ENCODE measurements around the gene AGAP2.

Gene AGAP2

DNA sequence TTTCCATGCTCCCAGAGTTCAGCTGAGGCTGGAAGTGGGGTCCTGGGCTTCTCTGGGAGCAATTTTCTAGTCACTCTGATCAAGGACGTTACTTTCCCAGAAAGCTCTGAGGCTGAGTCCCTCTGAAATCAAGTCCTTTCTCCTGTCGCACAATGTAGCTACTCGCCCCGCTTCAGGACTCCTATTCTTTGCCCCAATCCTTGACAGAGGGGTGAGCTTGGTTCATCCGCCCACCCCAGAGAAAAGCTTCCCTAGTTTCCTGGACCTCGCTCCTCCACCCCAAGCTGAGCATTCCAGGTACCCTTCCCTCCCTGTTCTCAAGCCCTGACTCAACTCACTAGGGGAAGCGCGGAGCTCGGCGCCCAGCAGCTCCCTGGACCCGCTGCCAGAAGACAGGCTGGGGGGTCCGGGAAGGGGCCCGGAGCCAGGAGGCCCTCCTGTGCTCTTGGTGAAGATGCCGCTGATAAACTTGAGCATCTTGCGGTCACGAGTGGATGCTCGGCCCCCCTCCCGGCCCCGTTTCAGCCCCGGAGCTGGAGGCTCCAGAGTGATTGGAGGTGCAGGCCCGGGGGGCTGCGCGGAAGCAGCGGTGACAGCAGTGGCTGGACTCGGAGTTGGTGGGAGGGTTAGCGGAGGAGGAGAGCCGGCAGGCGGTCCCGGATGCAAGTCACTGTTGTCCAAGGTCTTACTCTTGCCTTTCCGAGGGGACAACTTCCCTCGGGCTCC, 1.6 kb downstream of the AGAP2 start:
- no peak for DNase-seq (ENCODE audit: low read depth)

DNA sequence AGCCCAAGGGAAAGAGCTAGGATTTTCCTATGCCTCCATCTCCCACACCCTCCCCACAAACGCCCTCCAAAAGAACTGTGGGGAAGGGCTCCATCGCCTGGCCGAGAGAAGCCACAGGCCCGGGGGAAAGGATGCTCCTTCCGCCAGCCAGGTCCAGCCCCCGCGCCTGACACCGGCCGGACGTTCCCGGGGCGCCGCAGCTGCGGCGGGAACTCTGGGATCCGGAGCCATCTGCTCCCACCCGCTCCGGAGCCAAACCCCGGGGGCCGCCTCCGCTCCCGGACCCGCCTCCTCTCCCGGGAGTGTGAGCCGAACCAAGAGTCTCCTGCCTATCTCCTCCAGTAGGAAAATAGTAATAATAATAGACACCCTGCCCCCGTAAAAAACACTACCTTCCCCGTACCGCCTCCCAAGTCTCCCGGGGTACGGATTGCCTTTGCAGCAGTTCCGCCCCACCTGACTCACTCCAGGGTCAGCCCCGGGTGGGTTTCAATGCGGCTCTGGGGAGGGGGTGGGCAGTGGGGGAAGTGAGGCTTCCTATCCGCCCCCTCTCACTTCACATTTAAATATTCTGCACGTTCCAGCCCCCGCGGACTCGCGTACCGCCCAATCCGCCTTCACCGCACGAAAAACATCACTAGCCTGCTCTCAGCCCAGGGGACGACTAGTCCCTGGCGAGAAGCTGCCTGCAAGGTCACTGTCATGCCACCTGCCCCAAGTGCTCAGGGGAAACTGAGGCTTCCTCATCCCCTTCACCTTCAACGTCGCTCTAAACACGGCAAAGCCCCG, 2.4 kb downstream of the AGAP2 start:
- DNase-seq (ENCODE audit: low read depth) = no peak

DNA sequence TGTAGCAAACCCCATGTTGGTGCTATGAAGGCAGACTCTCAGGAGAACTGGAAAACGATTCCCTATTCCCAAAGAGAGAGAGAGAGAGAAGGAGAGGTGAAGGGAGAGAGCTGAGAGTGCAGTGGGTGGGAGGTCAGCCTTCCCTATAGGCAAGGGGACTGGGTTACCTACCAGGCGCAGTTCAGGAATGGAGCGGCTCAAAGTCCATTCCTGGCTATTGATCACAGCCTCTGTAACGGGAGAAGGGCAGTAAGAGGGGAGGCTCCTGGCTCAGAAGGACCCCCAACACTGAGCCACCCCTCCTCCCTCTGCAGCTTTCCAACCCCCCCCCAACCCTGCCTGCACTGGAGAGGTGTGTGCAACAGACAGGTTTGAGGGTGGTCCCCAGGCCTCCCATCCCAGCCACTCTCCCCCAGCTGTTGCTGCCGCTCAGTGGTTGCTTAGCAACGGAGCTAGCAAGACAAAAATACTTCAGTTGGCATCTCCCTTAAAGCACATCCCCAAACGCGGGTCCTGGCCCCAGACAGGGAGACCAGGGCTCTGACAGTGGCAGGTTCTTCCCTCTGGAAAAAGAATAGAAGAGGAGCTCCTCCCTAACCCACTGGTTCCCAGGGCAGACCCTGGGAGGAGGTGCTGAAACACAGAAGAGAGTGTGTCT, 3.2 kb downstream of the AGAP2 start:
- DNase-seq (ENCODE audit: low read depth) = no peak

DNA sequence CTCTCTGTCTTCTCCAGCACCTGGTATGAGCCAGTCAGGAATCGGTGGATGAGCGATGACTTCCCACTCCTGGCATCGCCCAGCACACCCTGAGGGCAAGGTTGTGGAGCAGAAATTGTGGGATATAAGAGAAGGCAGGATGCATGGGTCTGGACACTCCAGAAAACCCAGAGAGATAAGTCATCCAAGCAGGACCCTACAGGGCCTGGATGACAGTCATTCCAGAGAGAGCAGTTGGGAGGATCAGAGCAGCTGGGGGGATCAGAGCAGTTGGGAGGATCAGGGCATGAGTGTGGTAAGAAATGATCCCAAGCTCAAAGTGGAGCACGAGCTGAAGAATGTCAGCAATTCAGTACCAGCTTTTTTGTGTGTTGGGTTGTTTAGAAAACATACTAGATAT, 4.0 kb downstream of the AGAP2 start:
- no peak for DNase-seq (ENCODE audit: low read depth)

DNA sequence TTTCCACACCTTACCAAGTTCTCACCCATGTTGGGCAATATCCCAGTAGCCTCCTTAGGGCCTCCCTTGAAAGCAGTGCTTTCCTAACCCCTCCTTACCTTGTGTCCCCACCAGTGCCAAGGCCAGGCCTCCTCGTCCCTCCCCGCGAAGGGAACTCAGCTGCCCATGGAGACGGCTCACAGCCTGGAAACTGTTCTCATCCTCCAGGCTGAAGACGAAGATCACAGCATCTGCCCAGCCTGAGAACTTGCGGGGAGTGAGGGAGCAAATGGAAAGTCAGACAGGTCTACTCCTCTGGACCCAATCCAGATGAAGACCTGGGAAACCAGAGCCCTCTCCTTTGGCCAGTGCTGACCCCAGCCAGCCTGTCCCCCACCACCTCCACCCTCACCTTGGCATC, 4.6 kb downstream of the AGAP2 start:
- DNase-seq (ENCODE audit: low read depth) = no peak

DNA sequence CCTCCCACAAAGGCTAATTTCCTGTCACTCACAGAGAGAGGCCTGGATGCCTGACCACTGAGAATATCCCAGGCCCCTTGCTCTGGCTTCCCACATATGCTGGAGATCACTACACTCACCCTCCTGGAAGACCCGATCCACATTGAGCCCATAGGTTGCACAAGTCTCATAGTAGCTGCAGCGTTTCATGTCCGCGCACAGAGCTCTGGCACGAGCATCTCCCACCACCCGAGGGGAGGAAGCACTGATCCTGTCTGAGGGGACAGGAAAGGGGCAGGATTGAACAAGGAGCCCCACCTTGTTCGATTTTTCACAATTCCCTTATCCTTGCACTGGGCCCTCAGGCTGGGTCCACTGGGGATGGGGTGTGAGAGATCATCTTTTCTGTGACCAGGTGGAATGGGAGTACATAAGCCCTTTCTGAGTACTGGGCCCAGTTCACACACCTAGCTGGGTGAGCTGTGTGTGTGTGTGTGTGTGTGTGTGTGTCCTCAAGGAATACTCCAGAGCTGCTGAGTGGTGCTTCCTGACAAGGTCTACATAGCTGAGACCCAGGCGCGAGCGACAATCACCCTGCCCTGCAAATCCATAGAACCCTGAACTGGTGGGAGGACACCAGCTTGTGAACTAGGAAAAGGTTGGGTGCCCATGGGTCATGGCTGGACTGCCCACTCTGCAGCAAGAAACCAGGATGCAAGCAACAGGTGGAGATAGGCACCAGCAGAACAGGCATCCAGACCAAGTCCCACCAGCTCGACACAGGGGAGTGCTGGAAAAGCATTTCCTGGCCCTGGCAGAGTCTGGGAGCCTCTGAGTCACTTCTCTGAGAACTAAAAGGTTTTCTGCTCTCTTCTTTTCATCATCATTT, 5.6 kb downstream of the AGAP2 start:
- no peak for DNase-seq (ENCODE audit: low read depth)

DNA sequence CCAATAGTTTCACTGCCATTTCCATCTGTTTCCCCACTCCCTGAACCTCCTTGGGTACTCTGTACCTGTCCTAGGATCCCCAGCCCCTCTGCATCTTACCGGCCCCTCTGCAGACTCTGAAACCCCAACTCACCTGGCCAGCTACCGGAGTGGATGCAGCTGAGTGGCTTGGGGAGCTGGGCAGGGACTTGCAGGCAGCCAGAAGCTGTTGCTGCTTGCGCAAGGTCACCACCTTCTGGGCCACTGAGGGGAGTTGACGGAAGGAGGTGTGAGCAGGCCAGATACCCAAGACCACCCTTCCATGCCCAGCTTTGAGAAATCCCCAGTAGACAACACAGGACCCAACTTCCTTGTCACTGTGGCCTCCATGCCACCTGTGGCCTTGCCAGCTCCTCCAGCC, 6.3 kb downstream of the AGAP2 start:
- no peak for DNase-seq (ENCODE audit: low read depth)

DNA sequence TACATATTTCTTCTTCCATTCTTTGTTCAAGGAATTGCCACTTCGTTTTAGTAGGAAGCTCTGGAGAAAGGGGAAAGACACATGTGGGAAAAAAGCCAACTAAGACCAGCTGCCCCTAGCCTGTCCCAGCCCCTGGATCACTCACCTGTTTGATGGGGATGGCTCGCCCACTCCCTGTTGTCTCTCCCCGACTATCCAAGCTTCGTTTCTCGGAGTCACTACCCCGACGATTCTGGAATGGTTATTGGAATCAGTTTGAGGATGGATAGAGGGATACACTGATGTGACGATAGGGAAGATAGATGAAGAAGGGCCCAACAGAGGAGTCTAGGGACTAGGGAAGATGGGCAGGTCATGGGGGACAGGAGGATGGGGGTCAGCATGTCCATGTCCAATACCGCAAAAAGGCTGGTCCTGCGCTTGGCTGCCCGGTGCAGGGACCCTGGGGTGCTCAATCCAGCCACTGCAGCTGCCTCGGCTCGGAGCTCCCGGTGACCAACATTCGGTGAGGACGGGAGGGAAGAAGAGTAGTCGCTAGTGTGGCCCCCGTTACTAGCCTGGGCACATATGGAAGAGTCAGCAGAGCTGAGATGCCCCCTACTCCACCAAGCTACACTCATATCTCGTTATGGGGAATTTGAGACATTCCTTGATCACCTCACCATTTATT, 7.0 kb downstream of the AGAP2 start:
- no peak for DNase-seq (ENCODE audit: low read depth)

DNA sequence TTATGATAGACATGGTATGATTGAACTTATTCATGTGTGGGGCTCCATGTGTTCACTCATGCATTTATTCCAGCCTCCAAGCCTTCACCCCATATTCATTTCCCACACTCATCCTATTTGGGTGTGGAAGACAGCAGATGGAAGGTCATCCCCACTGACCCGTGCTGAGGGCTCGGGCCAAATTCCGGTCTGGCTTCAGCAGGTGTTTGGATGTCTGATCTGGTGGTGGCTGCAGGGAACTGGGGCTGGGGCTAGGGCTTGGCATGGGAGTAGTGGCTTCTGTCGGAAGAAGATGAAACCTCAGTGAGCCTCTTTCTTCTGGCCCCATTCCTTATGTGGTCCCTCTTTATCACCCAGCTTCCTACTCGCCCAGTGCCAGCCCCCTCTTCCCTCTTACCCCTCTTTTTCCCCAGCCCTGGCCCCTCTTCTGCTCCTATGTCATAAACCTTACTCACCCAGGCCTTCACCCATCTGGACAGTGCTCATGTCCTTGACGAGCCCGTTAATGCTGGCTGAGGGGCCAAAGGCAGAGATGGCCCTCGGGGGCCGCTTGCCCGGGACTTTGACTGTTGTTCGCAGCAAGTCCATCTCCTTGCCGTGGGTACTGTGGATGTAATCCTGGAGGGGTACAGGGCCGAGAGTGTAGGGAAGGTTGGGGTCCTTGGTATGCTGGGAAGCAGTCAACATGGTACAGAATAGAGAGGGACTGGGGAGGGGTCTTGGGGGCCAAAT, 8.0 kb downstream of the AGAP2 start:
- no peak for DNase-seq (ENCODE audit: low read depth)

DNA sequence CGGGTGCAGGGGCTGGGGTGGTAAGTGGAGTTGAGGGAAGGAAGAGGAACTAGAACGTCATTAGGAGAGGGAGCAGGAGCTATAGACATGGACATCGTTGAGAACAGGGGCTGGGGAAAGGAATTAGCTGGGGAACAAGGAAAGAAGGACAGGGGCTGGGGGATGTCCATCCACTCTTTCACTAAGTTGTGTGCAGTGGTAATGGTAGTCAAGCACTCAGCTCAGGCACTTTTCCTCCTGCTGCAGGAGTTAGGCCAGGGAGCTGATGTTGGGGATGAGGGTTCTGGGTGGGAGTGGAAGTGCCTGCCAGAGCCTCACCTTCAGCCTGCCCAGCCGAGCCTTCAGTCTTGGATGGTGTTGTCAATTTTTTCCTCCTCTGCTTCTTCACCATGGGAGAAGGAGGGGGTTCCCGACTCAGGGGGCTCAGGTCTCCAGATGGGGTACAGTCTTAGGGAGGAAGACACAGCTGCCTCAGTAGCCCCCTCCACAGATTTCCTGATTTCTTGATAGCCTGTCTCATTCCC, 9.2 kb downstream of the AGAP2 start:
- DNase-seq (ENCODE audit: low read depth) = no peak

DNA sequence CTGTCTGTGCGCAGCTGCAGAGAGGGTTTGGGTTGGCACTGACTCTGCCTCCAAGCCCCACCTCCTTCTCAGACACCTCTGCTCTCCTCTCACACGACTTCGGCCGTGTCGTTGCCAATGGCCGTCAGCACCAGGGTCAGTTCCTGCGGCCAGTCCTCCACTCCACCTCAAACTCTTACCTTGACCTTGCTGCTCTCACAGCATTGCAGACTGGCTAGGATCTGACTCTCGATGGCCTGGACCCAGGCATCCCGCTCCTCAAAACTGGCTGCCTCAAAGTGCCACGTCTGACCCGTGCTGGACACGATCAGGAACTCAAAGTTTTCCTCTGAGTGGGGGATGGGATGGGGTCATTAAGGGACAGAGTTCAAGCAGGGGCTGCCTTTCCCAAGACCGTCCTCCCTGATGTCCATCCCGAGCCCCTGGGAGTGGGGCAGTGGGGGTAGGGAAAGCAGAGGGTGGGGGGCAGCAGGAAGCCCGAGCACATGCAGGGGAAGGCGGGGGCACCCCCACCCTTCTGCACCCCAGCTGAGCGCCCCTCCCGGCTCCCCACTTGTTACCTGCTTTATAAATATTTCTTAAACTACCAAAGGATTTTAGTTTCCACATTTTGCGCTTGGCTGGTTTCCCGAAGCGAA, 10.7 kb downstream of the AGAP2 start:
- no peak for DNase-seq (ENCODE audit: low read depth)

DNA sequence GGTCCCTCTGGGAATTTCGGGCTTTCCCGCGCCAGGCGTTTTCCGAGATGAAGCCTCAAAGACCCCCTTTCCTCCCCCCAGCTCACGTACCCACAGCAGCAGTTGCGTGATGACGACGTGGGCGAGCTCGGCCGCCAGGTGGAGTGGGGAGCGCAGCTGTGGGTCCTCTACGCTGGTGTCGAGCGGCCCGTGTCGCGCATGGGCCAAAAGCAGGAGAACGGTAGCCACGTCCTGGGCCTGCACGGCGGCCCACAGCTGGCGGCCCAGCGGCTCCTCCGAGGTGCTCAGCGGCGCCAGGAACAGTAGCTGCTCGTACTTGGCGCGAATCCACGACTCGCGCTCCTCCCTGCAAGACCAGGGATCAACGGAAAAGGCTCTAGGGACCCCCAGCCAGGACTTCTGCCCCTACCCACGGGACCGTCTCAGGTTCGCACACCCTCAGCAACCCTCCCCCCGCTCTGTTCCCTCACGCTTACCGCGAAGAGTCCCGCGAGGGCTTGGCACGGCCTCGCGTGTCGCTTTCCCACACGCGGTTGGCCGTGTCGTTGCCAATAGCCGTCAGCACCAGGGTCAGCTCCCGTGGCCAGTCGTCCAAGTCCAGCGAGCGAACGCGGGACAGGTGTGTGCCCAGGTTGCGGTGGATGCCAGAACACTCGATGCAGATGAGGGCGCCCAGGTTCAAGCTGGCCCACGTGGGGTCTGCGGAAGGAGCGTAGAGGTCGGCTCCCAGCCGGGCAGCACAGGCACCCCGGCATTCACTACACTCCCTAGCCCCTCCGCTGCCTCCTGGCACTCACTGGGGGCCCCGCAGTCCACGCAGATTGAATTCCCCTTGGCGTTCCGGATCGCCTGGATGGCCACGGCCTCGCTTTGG, 11.4 kb downstream of the AGAP2 start:
- no peak for DNase-seq (ENCODE audit: low read depth)

DNA sequence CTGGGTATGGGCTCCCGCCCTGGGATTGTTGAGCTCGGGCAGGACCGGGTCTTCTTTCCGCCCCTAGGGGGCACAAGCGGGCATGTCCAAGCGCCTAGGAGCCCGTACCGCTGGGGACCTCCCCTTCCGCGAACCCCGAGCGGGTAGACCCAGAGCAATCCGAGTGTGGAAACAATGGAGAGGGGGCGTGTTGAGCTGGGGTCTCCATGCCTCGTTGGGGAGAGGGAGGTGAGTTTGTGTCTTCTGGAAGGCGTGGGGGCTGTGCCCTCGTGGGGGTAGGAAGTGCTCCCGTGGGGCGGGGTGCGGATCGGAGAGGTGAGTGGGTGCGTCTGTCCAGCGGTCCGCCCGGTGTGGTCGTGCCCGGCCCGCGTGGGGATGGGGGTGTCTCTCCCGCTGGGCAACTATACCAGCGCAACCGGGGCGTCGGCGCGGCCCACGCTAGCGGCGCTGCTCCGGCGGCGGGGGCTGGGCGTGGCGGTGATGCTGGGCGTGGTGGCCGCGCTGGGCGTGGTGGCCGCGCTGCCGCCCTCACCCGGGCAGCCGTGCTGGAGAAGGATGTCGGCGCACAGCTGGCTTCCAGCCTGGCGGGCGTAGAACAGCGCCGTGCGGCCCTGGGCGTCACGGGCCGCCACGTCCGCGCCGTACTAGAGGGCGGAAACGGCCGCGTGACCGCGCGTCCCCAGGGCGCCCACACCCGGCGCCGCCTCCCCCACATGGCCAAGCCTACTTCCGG, 12.2 kb downstream of the AGAP2 start:
- no peak for DNase-seq (ENCODE audit: low read depth)

DNA sequence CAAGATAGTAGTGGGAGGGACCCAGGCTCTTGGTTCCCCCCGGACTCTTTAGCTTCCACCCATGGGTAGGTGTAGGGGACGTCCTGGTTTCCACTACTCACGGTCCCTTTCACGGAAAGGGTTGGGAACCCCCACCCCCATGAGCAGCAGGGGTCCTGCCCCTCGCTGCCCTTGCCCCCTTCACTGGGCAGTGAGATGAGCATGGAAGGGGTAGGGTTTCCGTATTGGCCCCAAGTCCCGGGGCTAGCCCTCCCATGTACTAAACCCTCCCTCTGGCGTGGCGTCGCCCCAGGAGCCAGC, 12.7 kb downstream of the AGAP2 start:
- no peak for DNase-seq (ENCODE audit: low read depth)

DNA sequence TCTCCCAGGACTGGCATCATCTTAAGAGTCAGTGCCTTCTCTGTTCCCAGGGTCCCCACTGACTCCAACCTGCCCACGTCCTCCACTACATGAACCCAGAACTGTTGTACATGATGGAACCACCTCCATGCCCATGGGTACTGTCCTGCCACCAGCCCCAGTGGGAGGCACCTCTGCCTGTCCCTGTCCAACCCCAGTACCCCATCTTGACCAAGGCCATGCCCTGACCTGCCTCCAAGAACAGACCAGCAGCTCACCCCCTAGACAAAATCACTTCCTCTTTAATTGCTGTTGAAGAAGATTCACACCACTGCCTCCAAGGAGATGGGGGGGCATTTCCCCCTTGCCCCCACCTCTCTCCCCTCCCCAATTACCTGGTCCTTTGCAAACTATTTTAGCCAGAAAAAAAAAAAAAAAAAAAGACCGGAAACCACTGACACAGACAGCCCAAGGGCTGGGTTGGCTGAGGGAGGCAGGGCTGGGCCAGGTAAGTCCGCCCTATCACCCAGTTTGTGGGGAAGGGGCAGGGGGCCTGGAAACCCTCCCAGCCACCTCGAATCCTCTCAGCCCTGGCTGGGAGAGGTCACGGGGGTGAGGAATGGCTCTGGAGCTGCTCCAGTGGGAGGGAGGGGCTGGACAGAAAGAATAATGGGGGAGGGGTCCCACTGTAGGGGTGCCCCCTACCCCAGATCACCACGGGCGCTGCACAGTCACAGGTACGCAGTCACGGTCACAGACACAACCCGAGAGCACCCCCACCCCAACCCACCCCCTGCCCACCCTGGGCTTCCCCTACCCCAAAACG, 13.4 kb downstream of the AGAP2 start:
- no peak for DNase-seq (ENCODE audit: low read depth)

DNA sequence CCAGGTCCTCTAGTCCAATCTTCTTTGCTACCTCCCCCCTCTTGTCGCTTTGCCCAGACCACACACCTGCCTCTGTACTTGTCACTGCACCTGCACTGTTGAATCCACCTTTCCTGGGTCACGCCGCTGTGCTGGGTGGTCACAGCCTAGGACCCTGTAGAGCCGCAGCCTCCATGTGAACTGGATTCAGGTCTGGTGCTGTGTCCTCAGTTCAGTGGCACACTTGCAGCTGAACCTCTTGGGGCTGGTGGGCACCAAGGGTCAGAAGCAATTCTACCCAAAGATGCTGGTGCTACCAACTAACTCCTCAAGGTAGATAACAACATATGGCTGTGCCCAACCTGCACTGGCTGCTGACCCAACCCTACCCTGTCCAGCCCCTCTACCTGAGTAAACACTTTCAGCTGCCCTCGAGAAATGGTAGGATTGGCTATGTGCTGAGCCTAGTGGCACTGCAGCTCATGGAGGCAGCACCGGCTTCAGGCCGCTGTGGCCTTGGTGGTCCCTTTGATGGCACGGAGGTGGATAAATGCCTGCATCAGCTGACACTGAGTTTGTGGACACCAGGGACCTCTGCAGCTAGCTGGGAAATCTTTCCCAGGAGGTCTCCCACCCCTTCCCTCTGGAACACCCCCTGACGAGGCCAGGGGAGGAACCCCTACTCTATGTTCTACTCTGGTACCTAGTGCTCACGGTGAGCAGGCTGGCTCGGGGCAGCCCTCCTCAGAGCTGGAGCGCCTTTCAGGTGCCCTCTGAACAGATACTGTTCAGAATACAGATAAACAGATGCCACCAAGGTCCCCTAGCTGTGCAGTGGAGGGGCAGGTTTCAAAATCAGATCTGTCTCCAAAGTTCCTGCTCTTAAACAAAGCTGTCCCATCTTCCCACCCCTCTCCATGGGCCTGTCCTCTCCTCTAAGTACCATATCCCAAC, 14.3 kb downstream of the AGAP2 start:
- no peak for DNase-seq (ENCODE audit: low read depth)

DNA sequence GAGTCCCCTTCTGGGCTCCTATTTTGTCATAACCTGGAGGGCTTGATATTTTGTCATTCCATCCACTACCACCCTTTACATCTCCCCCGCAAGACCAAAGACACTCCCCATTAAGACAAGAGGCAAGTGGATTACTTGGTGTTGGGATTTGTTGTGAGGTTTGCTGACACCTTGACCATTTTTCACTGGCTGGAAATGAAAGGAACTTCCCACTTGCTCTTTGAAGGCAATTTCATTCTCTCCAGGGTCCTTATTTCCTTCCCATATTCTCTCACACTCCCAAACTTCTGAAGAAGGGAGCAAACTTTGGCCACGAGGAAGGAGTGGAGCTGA, 14.9 kb downstream of the AGAP2 start:
- DNase-seq (ENCODE audit: low read depth) = no peak
